Glutamatergic neuron (in vitro differentiated cells): ENCODE results near the gene TRUB1. TPM values are rescaled to one million over a fixed set of nuclear protein-coding genes. Genes with fewer than 3 reads are reported as not detected.

Source experiments
- DNase-seq: peaks from one replicate; pipeline ENCODE4 v3.0.0; 2022
- H3K27ac Mint-ChIP-seq: one replicate; pipeline ENCODE4 v1.8.0; 2020; ENCODE audit warnings: mild to moderate bottlenecking, mixed read lengths, inconsistent platforms; ENCODE audit not compliant: unreplicated experiment
- H3K27me3 Mint-ChIP-seq: one replicate; pipeline ENCODE4 v1.8.0; 2020; ENCODE audit warnings: mild to moderate bottlenecking, moderate library complexity, mixed read lengths, inconsistent platforms; ENCODE audit not compliant: unreplicated experiment
- H3K36me3 Mint-ChIP-seq: one replicate; pipeline ENCODE4 v1.8.0; 2020; ENCODE audit warnings: mild to moderate bottlenecking, mixed read lengths, inconsistent platforms; ENCODE audit not compliant: unreplicated experiment
- H3K4me1 Mint-ChIP-seq: one replicate; pipeline ENCODE4 v1.8.0; 2020; ENCODE audit warnings: mild to moderate bottlenecking, low read depth, mixed read lengths, inconsistent platforms; ENCODE audit not compliant: unreplicated experiment
- H3K4me3 Mint-ChIP-seq: one replicate; pipeline ENCODE4 v1.8.0; 2020; ENCODE audit warnings: mild to moderate bottlenecking, mixed read lengths, inconsistent platforms; ENCODE audit not compliant: unreplicated experiment
- H3K9me3 Mint-ChIP-seq: one replicate; pipeline ENCODE4 v1.8.0; 2020; ENCODE audit warnings: mild to moderate bottlenecking, moderate library complexity, mixed read lengths, inconsistent platforms; ENCODE audit not compliant: unreplicated experiment
- CTCF ChIP-seq: fragments of 200-600 bp; sonication (generic); IDR thresholded peaks from one replicate; pipeline ENCODE4 v1.5.0; 2021; ENCODE audit not compliant: partially characterized antibody, unreplicated experiment
- total RNA-seq: library from RNA; stranded (reverse); fragmentation: NEBNext Ultra II Directional; extraction: Animal tissue kit (Norgen Biotek cat#: 25700); gene quantifications from one replicate; pipeline ENCODE4 v1.2.1, GENCODE V29; 2021; ENCODE audit not compliant: unreplicated experiment

TRUB1 gene
- total RNA-seq, 1 donor from 2014 or later: 32.8 TPM

GRCh38 chr10:114956466-114956865 lies 18.5 kb downstream of the TRUB1 start:
- H3K27ac Mint-ChIP-seq: no peak overlapping the region

GRCh38 chr10:114957122-114957521 lies 19.1 kb downstream of the TRUB1 start:
- no peak for TF ChIP-seq CTCF
- Mint-ChIP-seq H3K27me3 (peaks cover 2% of the 10 kb centered on the region), H3K9me3 (no peaks in the 10 kb centered on the region), H3K36me3 (no peaks in the 10 kb centered on the region), H3K4me3 (no peak overlapping the region), H3K4me1 (peaks cover 21% of the 10 kb centered on the region), H3K27ac (peak overlapping the region; percentile 35)
- no peak for DNase-seq

More at GRCh38 chr10:114956466-114956865, 18.5 kb downstream of the TRUB1 start:
- no peaks in the 10 kb centered on the region for H3K36me3 Mint-ChIP-seq
- TF ChIP-seq CTCF: no peak
- no peaks in the 10 kb centered on the region for H3K9me3 Mint-ChIP-seq
- no peak overlapping the region for H3K4me3 Mint-ChIP-seq
- DNase-seq: no peak
- peaks cover 2% of the 10 kb centered on the region for H3K27me3 Mint-ChIP-seq
- peaks cover 21% of the 10 kb centered on the region for H3K4me1 Mint-ChIP-seq

DNA sequence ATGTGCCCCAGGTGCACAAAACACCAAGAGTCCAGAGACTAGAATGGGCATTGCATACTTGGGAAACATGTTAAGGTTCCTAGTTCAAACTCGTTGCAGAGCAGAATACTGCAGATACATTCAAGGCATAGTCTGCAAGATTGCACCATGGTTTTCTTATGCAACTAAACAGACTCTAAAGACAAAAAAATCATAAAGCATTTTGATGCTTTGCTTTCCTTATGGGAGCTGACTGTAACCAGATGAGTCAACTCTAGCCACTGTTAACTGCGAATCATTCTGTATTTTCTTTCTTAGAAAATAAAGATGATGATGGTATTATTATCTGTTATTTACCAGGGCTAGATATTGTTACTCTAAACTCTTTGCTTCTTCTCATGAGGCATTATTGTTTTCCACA lies 19.7 kb downstream of the TRUB1 start:
- Mint-ChIP-seq H3K4me3 (no peak overlapping the region), H3K9me3 (peaks cover 2% of the 10 kb centered on the region), H3K4me1 (peaks cover 26% of the 10 kb centered on the region), H3K36me3 (no peaks in the 10 kb centered on the region), H3K27ac (no peak overlapping the region), H3K27me3 (peaks cover 2% of the 10 kb centered on the region)
- TF ChIP-seq CTCF: no peak
- no peak for DNase-seq

DNA sequence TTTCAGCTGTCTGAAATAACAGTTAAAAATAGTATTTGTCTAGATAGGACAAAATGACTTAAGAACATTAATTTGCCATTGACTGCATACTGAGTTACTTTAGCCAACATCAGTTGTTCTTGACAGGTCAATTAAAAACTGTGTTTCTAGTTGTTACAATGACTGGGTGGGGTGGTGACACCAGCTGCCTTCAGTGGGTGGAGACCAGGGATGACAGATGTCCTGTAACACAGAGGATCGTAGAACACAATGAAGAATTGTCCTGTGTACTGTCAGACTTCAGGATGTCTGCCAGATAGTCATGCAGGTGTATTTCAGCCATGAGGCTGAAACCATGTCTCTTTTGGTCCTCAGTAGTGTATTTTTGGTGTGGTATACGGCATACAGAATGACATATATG lies 24.4 kb downstream of the TRUB1 start:
- Mint-ChIP-seq H3K9me3 (peaks cover 2% of the 10 kb centered on the region), H3K4me1 (peaks cover 25% of the 10 kb centered on the region), H3K27me3 (no peaks in the 10 kb centered on the region), H3K36me3 (no peaks in the 10 kb centered on the region), H3K27ac (peak overlapping the region; percentile 98), H3K4me3 (no peak overlapping the region)
- DNase-seq: peak; percentile 17
- TF ChIP-seq CTCF: no peak

- no peaks in the 10 kb centered on the region for H3K36me3 Mint-ChIP-seq
- TF ChIP-seq CTCF: no peak
- peak overlapping the region; percentile 26 for H3K27ac Mint-ChIP-seq
- H3K4me3 Mint-ChIP-seq: no peak overlapping the region
- no peak for DNase-seq
- peaks cover 2% of the 10 kb centered on the region for H3K9me3 Mint-ChIP-seq
- H3K4me1 Mint-ChIP-seq: peaks cover 33% of the 10 kb centered on the region
- no peaks in the 10 kb centered on the region for H3K27me3 Mint-ChIP-seq
Measured at GRCh38 chr10:114963908-114964307, 25.9 kb downstream of the TRUB1 start.
